NCI-H2081 (cell line): ENCODE data around the gene RELL1.

ENCODE experiments used
- DNase-seq, 2 experiments: peaks; one replicate each; lab custom pipeline; 2025; lab: John Stamatoyannopoulos, UW

The RELL1 gene

GRCh38 chr4:37665333-37666320 is 20.5 kb downstream of the RELL1 start:
- DNase-seq = no peak

GRCh38 chr4:37664696-37665095 is 21.5 kb downstream of the RELL1 start:
- no peak for DNase-seq

- no peak for DNase-seq
Measured at GRCh38 chr4:37663552-37663951, 22.6 kb downstream of the RELL1 start.

GRCh38 chr4:37662861-37663390 is 23.2 kb downstream of the RELL1 start:
- DNase-seq = no peak

GRCh38 chr4:37662251-37662650 is 23.9 kb downstream of the RELL1 start:
- DNase-seq = no peak

GRCh38 chr4:37661772-37662171 is 24.4 kb downstream of the RELL1 start:
- DNase-seq = no peak

- DNase-seq = no peak
Measured at GRCh38 chr4:37659696-37660095, 26.5 kb downstream of the RELL1 start.

- no peak for DNase-seq
Measured at GRCh38 chr4:37656649-37657048, 29.5 kb downstream of the RELL1 start.

GRCh38 chr4:37653601-37654000 is 32.6 kb downstream of the RELL1 start:
- DNase-seq = peak in 1 of 2 experiments; percentile 48

- no peak for DNase-seq
Measured at GRCh38 chr4:37652747-37653527, 33.2 kb downstream of the RELL1 start.

GRCh38 chr4:37651781-37652377 is 34.3 kb downstream of the RELL1 start:
- DNase-seq = no peak

- DNase-seq = no peak
Measured at GRCh38 chr4:37650481-37650880, 35.7 kb downstream of the RELL1 start.

- no peak for DNase-seq
Measured at GRCh38 chr4:37649268-37649667, 36.9 kb downstream of the RELL1 start.

- DNase-seq = peak in 1 of 2 experiments; percentile 25
Measured at GRCh38 chr4:37648084-37648817, 37.9 kb downstream of the RELL1 start.

GRCh38 chr4:37646247-37646646 is 39.9 kb downstream of the RELL1 start:
- no peak for DNase-seq

GRCh38 chr4:37645736-37646135 is 40.4 kb downstream of the RELL1 start:
- no peak for DNase-seq

- DNase-seq = no peak
Measured at GRCh38 chr4:37644962-37645361, 41.2 kb downstream of the RELL1 start.

- no peak for DNase-seq
Measured at GRCh38 chr4:37641886-37642849, 44.0 kb downstream of the RELL1 start.

- no peak for DNase-seq
Measured at GRCh38 chr4:37641352-37641751, 44.8 kb downstream of the RELL1 start.

- DNase-seq = peak in 1 of 2 experiments; percentile 11
Measured at GRCh38 chr4:37639551-37640285, 46.5 kb downstream of the RELL1 start.
